Colonic mucosa (tissue), 4 donors: ENCODE data around the gene RRAS2. TPM values are rescaled to one million over a fixed set of nuclear protein-coding genes. Genes with fewer than 3 reads are reported as not detected.

Experiments used
- DNase-seq: peaks from one replicate; pipeline ENCODE4 v3.0.0-alpha.2; 2020
- H3K27ac ChIP-seq: fragments of 200-600 bp; one replicate; pipeline ENCODE4 v1.8.0; 2021
- H3K27me3 ChIP-seq: fragments of 200-600 bp; one replicate; pipeline ENCODE4 v1.8.0; 2021
- H3K36me3 ChIP-seq: fragments of 200-600 bp; one replicate; pipeline ENCODE4 v1.8.0; 2021
- H3K4me1 ChIP-seq: fragments of 200-600 bp; one replicate; pipeline ENCODE4 v1.8.0; 2021; ENCODE audit warnings: mild to moderate bottlenecking
- H3K4me3 ChIP-seq: fragments of 200-600 bp; one replicate; pipeline ENCODE4 v1.8.0; 2021
- H3K9ac ChIP-seq, 2 donors: one replicate each; pipeline ENCODE4 v1.7.0; 2013; ENCODE audit warnings: control low read depth in 2 of 2, low read depth in 2 of 2, low read length in 2 of 2
- H3K9me3 ChIP-seq: fragments of 200-600 bp; one replicate; pipeline ENCODE4 v1.8.0; 2021
- intact Hi-C: fragments of 100-400 bp; cut with DNase I; formaldehyde crosslinking; loops from one replicate; pipeline ENCODE4 v1.14.1; 2022
- total RNA-seq, 2 donors: library from RNA; stranded (reverse); fragmentation: NEBNext Ultra II Directional in 1 of 2; extraction: Animal tissue kit (Norgen Biotek cat#: 25700) in 1 of 2; gene quantifications; one replicate each; pipeline ENCODE4 v1.2.1, GENCODE V29; 2021
- TF ChIP-seq, protein P1 (sequence below): fragments of 200-600 bp; IDR thresholded peaks from one replicate; pipeline ENCODE4 v1.8.0; 2022; ENCODE audit warnings: antibody characterized with exemption, mild to moderate bottlenecking
- donor health status: healthy.
- donor health status: DM: no; HTN: no; CAD: no.
- donor health status: DM: no; HTN: no; CAD: no.

The RRAS2 gene
- total RNA-seq, 2 donors from 2014 or later = 26.9 to 44.0 TPM

DNA sequence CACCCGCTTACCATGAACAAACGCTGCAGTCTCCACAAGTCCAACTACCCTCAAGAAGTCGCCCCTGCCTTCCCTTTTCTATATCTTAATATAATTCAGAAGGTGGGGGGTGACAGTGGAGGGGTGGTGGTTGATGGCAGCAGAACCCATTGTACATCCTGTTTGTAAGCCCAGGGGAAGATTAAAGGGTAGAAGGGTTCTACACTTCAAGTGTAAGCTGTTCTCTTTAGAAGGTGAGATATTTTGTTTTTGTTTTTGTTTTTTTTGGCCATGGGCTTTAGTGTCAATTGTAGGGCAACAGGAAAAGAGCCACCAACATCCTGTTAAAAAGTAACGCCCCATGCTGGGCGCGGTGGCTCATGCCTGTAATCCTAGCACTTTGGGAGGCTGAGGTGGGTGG is 34.9 kb upstream of the RRAS2 start:
- TF ChIP-seq, protein P1, sequence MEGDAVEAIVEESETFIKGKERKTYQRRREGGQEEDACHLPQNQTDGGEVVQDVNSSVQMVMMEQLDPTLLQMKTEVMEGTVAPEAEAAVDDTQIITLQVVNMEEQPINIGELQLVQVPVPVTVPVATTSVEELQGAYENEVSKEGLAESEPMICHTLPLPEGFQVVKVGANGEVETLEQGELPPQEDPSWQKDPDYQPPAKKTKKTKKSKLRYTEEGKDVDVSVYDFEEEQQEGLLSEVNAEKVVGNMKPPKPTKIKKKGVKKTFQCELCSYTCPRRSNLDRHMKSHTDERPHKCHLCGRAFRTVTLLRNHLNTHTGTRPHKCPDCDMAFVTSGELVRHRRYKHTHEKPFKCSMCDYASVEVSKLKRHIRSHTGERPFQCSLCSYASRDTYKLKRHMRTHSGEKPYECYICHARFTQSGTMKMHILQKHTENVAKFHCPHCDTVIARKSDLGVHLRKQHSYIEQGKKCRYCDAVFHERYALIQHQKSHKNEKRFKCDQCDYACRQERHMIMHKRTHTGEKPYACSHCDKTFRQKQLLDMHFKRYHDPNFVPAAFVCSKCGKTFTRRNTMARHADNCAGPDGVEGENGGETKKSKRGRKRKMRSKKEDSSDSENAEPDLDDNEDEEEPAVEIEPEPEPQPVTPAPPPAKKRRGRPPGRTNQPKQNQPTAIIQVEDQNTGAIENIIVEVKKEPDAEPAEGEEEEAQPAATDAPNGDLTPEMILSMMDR = no peak
- DNase-seq = no peak

DNA sequence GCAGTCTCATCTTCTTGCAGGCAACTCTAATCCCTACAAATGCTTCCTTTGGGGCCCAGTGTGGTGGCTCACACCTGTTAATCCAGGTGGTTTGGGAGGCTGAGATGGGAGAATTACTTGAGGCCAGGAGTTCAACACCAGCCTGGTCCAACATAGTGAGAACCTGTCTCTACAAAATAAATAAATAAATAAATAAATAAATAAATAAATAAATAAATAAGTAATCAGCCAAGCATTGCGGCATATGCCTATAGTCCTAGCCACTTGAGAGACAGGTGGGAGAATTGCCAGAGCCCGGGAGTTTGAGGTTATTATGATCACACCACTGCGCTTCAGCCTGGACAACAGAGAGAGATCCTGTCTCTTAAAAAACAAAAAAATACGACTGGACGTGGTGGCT is 34.1 kb upstream of the RRAS2 start:
- Histone ChIP-seq H3K27me3 (no peaks in the 10 kb centered on the region), H3K9me3 (no peaks in the 10 kb centered on the region), H3K36me3 (no peaks in the 10 kb centered on the region), H3K9ac (no peak overlapping the region), H3K27ac (no peak overlapping the region), H3K4me1 (no peaks in the 10 kb centered on the region), H3K4me3 (no peak overlapping the region)
- no peak for DNase-seq
- intact Hi-C loops = no loop called here
- TF ChIP-seq, protein P1 = no peak

More for the DNA sequence above, 34.9 kb upstream of the RRAS2 start:
- H3K9ac ChIP-seq = no peak overlapping the region
- no peaks in the 10 kb centered on the region for H3K36me3 ChIP-seq
- no peak overlapping the region for H3K4me3 ChIP-seq
- intact Hi-C loops = no loop called here
- no peaks in the 10 kb centered on the region for H3K27me3 ChIP-seq
- no peaks in the 10 kb centered on the region for H3K9me3 ChIP-seq
- H3K4me1 ChIP-seq = no peaks in the 10 kb centered on the region
- H3K27ac ChIP-seq = no peak overlapping the region

DNA sequence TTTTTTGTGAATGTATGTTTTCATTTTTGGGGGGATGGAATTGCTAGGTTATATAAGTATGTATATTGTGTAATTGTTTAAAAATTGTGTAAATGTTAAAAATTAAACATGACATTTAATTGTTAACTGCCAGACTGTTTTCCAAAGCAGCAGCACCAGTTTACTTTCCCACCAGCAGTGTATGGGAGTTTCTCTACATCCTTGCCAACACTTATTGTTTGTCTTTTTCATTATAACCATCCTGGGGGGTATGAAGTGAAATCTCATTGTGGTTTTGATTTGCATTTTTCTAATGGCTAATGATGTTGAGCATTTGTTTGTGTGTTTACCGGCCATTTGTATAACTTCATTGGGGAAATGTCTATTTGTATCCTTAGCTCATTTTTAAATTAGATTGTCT is 31.7 kb upstream of the RRAS2 start:
- Histone ChIP-seq H3K27ac (no peak overlapping the region), H3K27me3 (no peaks in the 10 kb centered on the region), H3K9ac (no peak overlapping the region), H3K4me1 (no peaks in the 10 kb centered on the region), H3K36me3 (no peaks in the 10 kb centered on the region), H3K4me3 (no peak overlapping the region), H3K9me3 (no peaks in the 10 kb centered on the region)
- TF ChIP-seq, protein P1 = no peak
- intact Hi-C loops = no loop called here
- no peak for DNase-seq

DNA sequence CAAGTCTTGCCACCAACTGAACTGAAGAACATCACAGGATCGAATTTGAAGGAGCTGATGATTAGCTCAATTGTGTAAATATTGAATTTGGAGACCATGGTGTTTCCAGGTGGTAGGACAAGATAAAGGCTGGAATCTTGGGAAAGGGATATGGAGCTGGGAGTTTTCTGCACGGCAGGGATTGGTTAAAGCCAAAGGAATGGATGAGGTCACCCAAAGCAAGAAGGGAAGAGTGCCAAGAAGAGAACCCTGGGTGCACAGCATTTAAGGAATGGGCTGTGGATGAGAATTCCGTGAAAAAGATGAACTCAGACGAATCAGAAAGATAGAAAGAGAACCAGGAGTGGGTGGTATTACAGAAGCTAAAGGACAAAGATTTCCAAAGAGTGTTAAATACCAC is 29.4 kb upstream of the RRAS2 start:
- Histone ChIP-seq H3K4me3 (no peak overlapping the region), H3K4me1 (no peaks in the 10 kb centered on the region), H3K9ac (no peak overlapping the region), H3K27ac (no peak overlapping the region), H3K9me3 (no peaks in the 10 kb centered on the region), H3K36me3 (no peaks in the 10 kb centered on the region), H3K27me3 (no peaks in the 10 kb centered on the region)
- intact Hi-C loops = no loop called here
- TF ChIP-seq, protein P1 = no peak
- DNase-seq = no peak

DNA sequence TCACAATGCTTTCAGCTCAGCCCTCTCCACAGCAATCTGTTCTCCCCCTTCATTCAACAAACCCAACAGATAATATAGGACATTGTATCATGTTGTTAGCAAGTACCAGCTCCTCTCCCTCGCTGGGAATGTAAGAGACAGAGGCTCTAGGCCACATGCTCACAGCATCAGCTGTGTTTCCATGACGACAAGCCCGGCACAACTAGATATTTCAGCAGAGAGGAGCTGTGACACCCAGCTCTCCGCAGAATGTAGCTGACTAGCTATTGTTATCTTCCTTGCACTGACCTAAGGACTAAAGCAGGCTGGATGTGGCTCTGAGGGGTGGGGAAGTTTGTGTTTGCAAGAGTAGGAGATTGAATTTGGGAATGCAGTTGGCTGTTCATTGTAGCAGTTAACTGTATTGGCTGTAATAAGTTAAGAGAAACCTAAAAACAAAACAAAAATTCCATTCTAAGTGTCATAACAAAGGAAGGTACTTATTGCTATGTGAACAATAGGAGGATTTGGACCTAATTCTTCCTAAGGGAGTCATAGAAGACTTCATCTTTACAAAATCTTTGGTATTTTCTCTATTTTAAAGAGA is 28.0 kb upstream of the RRAS2 start:
- TF ChIP-seq, protein P1 = no peak
- no peak overlapping the region for H3K9ac ChIP-seq

More for the DNA sequence above, 28.0 kb upstream of the RRAS2 start:
- DNase-seq = no peak
- no peak overlapping the region for H3K4me3 ChIP-seq
- no peaks in the 10 kb centered on the region for H3K27me3 ChIP-seq
- no peaks in the 10 kb centered on the region for H3K36me3 ChIP-seq
- no peaks in the 10 kb centered on the region for H3K9me3 ChIP-seq
- no peak overlapping the region for H3K27ac ChIP-seq
- intact Hi-C loops = no loop called here
- no peaks in the 10 kb centered on the region for H3K4me1 ChIP-seq
